NT2/D1 (cell line): ENCODE results near the gene FAM174B.

ENCODE experiments used
- DNase-seq: peaks from one replicate; pipeline ENCODE4 v3.0.0-alpha.2; 2011; ENCODE audit warnings: low read depth, low spot score
- H3K27me3 ChIP-seq: 2 replicates; pipeline ENCODE4 v1.6.0; 2011; ENCODE audit warnings: mild to moderate bottlenecking; ENCODE audit not compliant: insufficient read length, insufficient read depth
- H3K36me3 ChIP-seq: 2 replicates; pipeline ENCODE4 v1.6.1; 2011; ENCODE audit warnings: mild to moderate bottlenecking, low read length, mixed read lengths; ENCODE audit not compliant: insufficient read depth, insufficient read length
- H3K4me1 ChIP-seq: 2 replicates; pipeline ENCODE4 v1.5.1; 2011; ENCODE audit not compliant: insufficient read depth, insufficient read length
- H3K4me3 ChIP-seq: 2 replicates; pipeline ENCODE4 v1.5.1; 2011; ENCODE audit warnings: low read depth; ENCODE audit not compliant: insufficient read length
- H3K9ac ChIP-seq: 2 replicates; pipeline ENCODE4 v1.6.0; 2011; ENCODE audit warnings: low read depth; ENCODE audit not compliant: insufficient read length
- H3K9me3 ChIP-seq: 2 replicates; pipeline ENCODE4 v1.5.1; 2011; ENCODE audit warnings: mild to moderate bottlenecking, low read length; ENCODE audit not compliant: insufficient read depth
- SUZ12 ChIP-seq: IDR thresholded peaks from 2 replicates; pipeline ENCODE4 v1.6.1; 2011; ENCODE audit not compliant: insufficient read length, insufficient read depth; ENCODE audit errors: extremely low read depth
- YY1 ChIP-seq: IDR thresholded peaks from 2 replicates; pipeline ENCODE4 v1.6.1; 2011; ENCODE audit not compliant: insufficient read length, insufficient read depth
- ZNF274 ChIP-seq: IDR thresholded peaks from 2 replicates; pipeline ENCODE4 v1.6.1; 2011; ENCODE audit warnings: mild to moderate bottlenecking, low read depth, low read length

Gene FAM174B

GRCh38 chr15:92665100-92665555 lies 9.6 kb upstream of the FAM174B start:
- Histone ChIP-seq H3K9ac (no peak overlapping the region), H3K4me3 (no peak overlapping the region), H3K36me3 (no peaks in the 10 kb centered on the region), H3K9me3 (no peaks in the 10 kb centered on the region), H3K4me1 (peaks cover 5% of the 10 kb centered on the region), H3K27me3 (peaks cover 47% of the 10 kb centered on the region)
- TF ChIP-seq SUZ12 (no peak), YY1 (no peak), ZNF274 (no peak)
- no peak for DNase-seq

GRCh38 chr15:92664178-92664900 lies 8.8 kb upstream of the FAM174B start:
- no peak for DNase-seq
- H3K4me1 ChIP-seq = peaks cover 5% of the 10 kb centered on the region

GRCh38 chr15:92663250-92663951 lies 7.8 kb upstream of the FAM174B start:
- H3K4me3 ChIP-seq = no peak overlapping the region
- no peak overlapping the region for H3K9ac ChIP-seq
- no peaks in the 10 kb centered on the region for H3K9me3 ChIP-seq
- DNase-seq = no peak
- H3K4me1 ChIP-seq = peaks cover 5% of the 10 kb centered on the region
- peaks cover 31% of the 10 kb centered on the region for H3K27me3 ChIP-seq
- no peaks in the 10 kb centered on the region for H3K36me3 ChIP-seq
- no peak for TF ChIP-seq YY1

More at GRCh38 chr15:92664178-92664900, 8.8 kb upstream of the FAM174B start:
- Histone ChIP-seq H3K9ac (no peak overlapping the region), H3K36me3 (no peaks in the 10 kb centered on the region), H3K27me3 (peaks cover 40% of the 10 kb centered on the region), H3K4me3 (no peak overlapping the region), H3K9me3 (no peaks in the 10 kb centered on the region)
- TF ChIP-seq YY1 (no peak), SUZ12 (no peak), ZNF274 (no peak)

GRCh38 chr15:92662762-92663161 lies 7.2 kb upstream of the FAM174B start:
- no peak for TF ChIP-seq SUZ12
- no peak for TF ChIP-seq ZNF274
- no peak for TF ChIP-seq YY1
- Histone ChIP-seq H3K4me1 (peaks cover 5% of the 10 kb centered on the region), H3K9ac (no peak overlapping the region), H3K36me3 (no peaks in the 10 kb centered on the region), H3K9me3 (no peaks in the 10 kb centered on the region), H3K27me3 (peaks cover 31% of the 10 kb centered on the region), H3K4me3 (no peak overlapping the region)
- no peak for DNase-seq

- H3K36me3 ChIP-seq = no peaks in the 10 kb centered on the region
- no peak overlapping the region for H3K9ac ChIP-seq
- H3K9me3 ChIP-seq = peaks cover 6% of the 10 kb centered on the region; the same call in 1 of the 2 replicates
- peaks cover 32% of the 10 kb centered on the region for H3K27me3 ChIP-seq
- TF ChIP-seq ZNF274 (no peak), SUZ12 (no peak), YY1 (no peak)
- no peak overlapping the region for H3K4me3 ChIP-seq
- DNase-seq = no peak
- peaks cover 1% of the 10 kb centered on the region for H3K4me1 ChIP-seq
Measured at GRCh38 chr15:92661956-92662355, 6.4 kb upstream of the FAM174B start.

- TF ChIP-seq YY1 (no peak), SUZ12 (no peak), ZNF274 (no peak)
- no peaks in the 10 kb centered on the region for H3K36me3 ChIP-seq
Measured at GRCh38 chr15:92661069-92661468, 5.5 kb upstream of the FAM174B start.

GRCh38 chr15:92657486-92657885 lies 1.9 kb upstream of the FAM174B start:
- Histone ChIP-seq H3K4me3 (no peak overlapping the region), H3K9me3 (peaks cover 12% of the 10 kb centered on the region; the same call in 1 of the 2 replicates), H3K27me3 (peaks cover 32% of the 10 kb centered on the region), H3K4me1 (peaks cover 6% of the 10 kb centered on the region), H3K36me3 (peaks cover 15% of the 10 kb centered on the region), H3K9ac (no peak overlapping the region)
- DNase-seq = no peak
- no peak for TF ChIP-seq SUZ12
- TF ChIP-seq YY1 = no peak
- TF ChIP-seq ZNF274 = no peak

More at GRCh38 chr15:92661069-92661468, 5.5 kb upstream of the FAM174B start:
- no peaks in the 10 kb centered on the region for H3K4me1 ChIP-seq
- no peak overlapping the region for H3K9ac ChIP-seq
- peaks cover 12% of the 10 kb centered on the region; the same call in 1 of the 2 replicates for H3K9me3 ChIP-seq
- peaks cover 33% of the 10 kb centered on the region for H3K27me3 ChIP-seq
- DNase-seq = no peak
- no peak overlapping the region for H3K4me3 ChIP-seq
